Measurements from ENCODE around the gene GALNT18.

GALNT18 gene

GRCh38 chr11:11309906-11310305 is 311.9 kb downstream of the GALNT18 start:
- no peak for DNase-seq (ENCODE audit: low spot score)

DNA sequence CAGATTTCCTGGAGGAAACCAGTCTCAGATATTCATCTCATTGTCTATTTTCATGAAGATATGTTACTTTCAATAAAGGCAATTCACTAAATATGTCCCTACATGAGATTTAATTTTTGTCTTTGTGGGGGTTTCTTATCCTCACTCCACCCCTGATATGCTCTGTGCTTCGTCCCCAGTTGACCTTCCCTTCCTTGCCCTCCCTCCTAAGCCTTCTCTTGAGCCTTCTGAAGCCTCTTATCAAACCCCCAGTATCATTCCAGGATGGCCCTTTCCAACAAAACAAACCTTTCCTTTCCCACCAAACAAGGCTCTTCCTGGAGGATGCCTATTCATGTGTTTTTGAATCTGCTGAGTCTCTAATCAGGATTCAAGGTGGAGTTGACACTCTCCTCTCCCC is 313.6 kb downstream of the GALNT18 start:
- DNase-seq (ENCODE audit: low spot score), result no peak

DNA sequence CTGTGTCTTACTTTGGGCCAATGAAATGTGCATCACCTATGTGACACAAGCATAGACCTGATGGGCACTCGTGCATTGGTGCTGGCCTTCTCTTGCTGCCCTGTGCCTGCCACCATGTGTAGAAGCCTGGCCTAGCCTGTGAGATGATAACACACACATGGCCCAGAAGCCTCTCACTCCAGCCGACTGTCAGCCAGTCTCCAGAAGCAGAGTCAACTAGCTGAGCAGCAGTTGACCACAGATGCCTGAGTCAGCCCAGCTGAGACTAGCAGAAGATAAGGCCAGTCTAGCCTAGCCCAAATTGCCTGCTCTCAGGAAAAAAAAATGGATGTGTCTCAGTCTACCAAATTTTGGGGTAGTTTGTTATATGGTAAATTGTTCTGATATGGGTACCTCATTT is 314.9 kb downstream of the GALNT18 start:
- no peak for DNase-seq (ENCODE audit: low spot score)

DNA sequence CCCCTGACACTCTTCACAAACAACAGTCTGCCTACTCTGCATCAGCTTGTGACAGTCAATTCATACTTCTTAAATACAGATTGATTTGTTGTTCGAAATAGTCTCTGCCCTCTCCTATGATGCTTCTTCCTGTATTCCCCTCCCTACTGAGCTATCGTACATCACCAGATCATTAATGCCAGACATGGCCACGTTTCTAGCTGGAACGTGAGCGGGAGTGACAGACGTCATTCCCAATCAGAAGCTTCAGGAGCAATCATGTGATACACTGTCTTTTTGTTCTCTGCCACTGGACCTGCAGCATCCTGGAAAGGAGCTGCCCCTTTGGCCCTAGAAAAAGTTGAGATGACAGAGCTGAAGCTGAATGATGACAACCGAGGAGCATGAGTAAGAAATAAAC is 317.3 kb downstream of the GALNT18 start:
- DNase-seq (ENCODE audit: low spot score), result no peak

DNA sequence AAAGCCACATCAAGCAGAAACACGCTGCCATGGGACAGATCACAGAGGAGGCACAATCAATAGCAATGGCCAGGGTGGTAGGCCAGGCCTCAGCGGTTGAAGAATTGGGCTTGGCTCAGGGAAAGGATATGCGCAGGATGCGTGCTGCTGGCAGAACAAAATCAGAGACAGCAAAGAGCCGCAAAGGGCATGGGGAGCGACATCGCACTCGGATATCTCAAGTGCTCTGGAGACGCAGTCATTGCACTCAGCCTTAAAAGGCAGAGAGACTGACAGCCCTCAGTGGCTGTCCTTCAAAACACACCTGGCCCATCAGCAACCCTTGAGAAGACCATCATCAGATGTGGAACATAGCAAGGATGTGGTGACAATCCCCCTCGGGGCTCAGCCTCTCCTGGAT is 319.2 kb downstream of the GALNT18 start:
- DNase-seq (ENCODE audit: low spot score), result no peak

- no peak for DNase-seq (ENCODE audit: low spot score)
These were observed 320.6 kb downstream of the GALNT18 start for GRCh38 chr11:11301212-11301611.

DNA sequence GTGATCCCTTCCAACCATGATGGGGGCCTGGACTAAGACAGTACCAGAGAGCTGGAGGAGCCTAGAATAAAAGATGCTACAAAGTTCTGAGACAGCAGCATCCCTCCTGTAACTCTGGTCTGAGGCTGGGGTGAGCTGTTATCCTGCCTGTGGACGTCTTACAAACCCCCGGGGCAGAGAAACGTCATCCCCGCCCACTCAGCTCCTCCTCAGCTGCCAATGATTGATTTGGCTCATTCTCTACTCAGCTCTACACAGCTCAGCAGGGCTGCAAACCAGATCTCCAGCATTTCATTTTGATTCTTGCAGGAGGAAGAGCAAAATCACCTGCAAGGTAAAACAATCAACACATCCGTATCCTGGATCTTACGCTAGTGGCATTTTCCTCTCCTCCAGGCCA is 324.2 kb downstream of the GALNT18 start:
- no peak for DNase-seq (ENCODE audit: low spot score)

- no peak for DNase-seq (ENCODE audit: low spot score)
These were observed 325.4 kb downstream of the GALNT18 start for GRCh38 chr11:11296434-11296833.

DNA sequence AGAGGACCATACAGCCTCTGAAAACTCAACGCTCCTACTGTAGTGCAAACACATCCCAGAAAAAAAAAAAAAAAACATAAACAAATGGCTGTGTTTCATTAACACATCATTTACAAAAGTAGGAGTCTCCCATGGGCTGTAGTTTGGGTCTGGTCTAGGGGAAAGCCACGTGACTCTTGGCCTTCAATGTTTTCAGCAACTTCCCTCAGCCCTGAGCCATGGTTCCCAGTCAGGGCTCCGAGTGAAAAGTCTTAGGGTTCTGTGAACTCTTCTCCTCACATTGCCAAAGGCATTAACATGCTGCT is 327.3 kb downstream of the GALNT18 start:
- DNase-seq (ENCODE audit: low spot score), result no peak

- DNase-seq (ENCODE audit: low spot score), result no peak
These were observed 327.8 kb downstream of the GALNT18 start for GRCh38 chr11:11293798-11294550.

GRCh38 chr11:11292839-11293238 is 329.0 kb downstream of the GALNT18 start:
- no peak for DNase-seq (ENCODE audit: low spot score)

DNA sequence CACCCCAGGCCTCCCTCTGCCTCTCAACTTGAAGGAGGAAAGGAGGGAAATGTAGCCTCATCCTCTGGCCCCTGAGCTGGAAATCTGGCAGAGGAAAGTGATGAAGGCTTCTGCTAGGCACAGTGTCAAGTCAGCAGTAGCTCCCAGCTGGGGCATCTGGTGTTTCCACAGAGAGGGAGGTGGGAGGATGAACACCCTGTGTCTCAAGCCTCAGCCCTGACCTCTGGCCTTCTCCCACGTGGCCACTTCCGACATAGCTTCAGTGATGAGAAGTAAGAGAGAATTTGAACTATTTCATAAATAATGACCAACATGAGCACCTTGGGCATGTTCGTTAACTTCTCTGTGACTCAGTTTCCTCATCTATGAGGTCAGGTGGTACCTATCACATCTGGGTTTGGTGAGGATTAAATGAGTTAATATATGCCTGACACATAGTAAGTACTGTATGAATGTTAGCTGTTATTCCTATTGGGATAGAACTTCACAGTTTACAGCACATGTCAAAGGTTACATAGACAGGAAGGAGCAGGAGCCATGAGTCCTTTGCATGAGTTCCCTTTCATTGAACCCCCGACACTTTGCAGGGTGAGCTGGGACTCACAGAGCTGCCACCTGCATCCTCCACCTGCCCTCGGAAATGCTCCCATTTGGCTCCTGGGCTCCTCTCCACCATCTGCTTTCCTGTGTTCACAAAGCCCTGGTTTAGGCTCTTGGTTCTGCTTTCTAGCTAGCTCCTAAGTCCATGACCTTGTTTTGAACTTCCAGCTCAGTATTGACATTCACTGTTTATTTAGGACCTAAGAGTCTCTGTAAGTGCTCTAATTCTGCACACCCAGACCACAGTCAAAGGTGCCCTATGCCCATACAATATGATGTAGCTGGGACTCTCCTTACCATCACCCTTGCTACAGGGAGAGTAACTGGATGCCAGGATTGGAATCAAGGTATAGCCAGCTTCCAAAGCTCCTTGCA is 330.5 kb downstream of the GALNT18 start:
- DNase-seq (ENCODE audit: low spot score), result no peak

- no peak for DNase-seq (ENCODE audit: low spot score)
These were observed 331.5 kb downstream of the GALNT18 start for GRCh38 chr11:11290354-11290753.

GRCh38 chr11:11289669-11290068 is 332.1 kb downstream of the GALNT18 start:
- DNase-seq (ENCODE audit: low spot score), result no peak

DNA sequence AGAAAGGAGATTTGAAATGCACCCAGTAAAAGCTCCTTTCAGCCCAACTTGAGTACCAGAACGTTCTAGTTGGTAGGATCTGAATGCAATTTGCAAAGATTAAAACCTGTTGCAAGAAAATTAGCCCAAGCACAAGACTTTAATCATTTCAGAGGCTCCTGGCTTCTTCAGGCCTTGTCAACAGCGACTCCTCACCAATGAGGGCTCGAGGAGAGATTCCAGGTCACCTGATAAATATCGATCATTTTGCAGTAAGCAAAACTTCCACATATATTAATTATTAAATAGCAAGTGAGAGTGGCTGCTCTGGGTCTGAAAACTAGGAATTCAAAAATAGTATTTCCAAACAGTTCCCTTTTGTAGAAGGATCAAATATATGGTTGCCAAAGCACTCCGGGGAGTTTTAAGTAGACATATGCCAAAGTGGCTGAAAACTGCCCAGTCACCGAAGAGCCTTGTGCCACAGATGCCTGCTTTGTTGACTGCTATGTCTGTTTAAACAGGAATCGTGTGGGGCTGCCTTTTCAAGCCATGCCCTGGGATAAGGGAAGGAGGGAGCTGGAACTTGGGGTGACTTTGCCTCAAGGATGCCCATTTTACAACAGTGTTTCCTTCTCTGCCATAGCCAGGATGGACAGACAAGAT is 332.7 kb downstream of the GALNT18 start:
- DNase-seq (ENCODE audit: low spot score), result no peak

DNA sequence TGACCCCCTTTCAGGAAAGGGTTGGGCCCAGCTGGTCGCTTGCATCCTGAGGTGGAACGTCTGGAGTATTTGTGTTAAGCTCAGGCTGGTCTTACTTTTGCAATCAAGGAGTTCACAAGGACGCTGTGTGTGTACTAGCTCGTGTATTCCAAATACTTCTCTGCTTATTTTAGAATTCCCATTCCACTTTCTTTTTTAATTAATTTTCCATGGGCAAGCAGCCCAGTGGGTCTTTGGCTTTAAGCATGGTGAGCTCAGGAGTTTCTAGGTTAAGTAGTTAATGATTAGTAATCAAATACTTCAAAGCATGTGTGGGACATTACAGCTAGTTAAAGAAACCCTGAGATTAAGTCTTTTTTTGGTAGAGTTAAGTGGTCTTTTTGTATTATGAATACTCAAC is 337.3 kb downstream of the GALNT18 start:
- DNase-seq (ENCODE audit: low spot score), result no peak

GRCh38 chr11:11281626-11282025 is 340.2 kb downstream of the GALNT18 start:
- DNase-seq (ENCODE audit: low spot score), result no peak

DNA sequence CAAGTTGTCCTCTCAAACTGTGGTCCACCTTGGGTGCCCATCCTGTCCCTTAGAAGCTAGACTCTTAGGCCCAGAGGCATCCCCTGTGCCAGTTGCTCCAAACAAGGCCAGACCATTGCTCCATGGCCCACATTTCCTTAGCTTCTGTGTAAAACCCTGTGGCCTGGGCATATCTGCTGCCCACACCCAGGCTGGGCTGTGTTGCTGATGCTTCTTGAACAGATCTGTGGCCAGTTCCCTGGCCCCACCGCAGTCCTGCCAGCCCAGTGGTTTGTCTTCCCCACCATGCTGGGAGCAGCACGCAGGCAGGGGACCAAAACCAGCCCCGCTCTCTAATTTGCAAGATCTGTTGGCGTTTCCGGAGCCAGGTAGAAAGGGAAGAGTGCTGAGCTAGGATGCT is 341.0 kb downstream of the GALNT18 start:
- no peak for DNase-seq (ENCODE audit: low spot score)

DNA sequence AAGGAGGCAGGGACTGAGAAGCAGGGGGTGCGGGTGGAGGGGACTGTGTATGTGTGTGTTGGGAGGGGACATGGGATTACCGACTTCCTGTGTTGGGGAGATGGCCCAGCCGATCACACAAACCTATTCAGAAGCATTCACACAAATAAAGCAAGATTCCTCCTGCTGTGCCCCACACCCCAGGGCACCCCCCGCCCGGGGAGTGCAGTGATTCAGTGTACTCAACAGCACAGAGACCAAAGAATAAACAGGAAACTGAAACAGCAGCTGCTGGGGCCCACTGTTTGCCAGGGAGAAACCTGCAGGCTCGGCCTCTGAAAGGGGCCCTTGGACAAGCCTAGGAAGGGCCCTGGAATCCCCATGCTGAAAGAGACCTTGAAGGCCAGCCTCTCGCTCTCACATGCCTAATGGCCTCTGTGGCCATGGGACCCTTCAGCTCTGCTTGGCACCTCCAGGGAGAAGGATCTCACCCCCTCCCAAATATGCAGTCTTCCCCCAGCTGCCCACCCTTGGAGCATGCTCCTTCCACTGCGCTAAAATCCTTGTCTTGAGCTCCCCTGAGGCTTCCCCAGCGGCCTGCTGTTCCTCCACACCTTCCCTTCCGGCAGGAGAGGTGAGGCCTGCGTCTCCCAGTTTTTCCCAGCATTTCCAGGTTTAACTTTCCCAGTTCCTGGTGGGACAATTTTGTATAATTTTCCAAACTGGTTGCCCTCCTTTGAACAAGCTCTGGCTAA is 341.7 kb downstream of the GALNT18 start:
- peak; percentile 54 for DNase-seq (ENCODE audit: low spot score)

- peak; percentile 12 for DNase-seq (ENCODE audit: low spot score)
These were observed 349.6 kb downstream of the GALNT18 start for GRCh38 chr11:11272254-11272653.

GRCh38 chr11:11270236-11270775 is 351.5 kb downstream of the GALNT18 start:
- no peak for DNase-seq (ENCODE audit: low spot score)

GRCh38 chr11:11268706-11269105 is 353.1 kb downstream of the GALNT18 start:
- no peak for DNase-seq (ENCODE audit: low spot score)
